SK-N-MC (cell line): ENCODE results near the gene ARHGAP32.

Source experiments
- EZH2 ChIP-seq: fragments of 200-600 bp; sonication (generic); IDR thresholded peaks from one replicate; pipeline ENCODE4 v1.6.1; 2017; ENCODE audit warnings: antibody characterized with exemption
- POLR2AphosphoS5 ChIP-seq: IDR thresholded peaks from 2 replicates; pipeline ENCODE4 v1.6.1; 2012; ENCODE audit warnings: mild to moderate bottlenecking, low read depth, low read length, borderline replicate concordance

DNA sequence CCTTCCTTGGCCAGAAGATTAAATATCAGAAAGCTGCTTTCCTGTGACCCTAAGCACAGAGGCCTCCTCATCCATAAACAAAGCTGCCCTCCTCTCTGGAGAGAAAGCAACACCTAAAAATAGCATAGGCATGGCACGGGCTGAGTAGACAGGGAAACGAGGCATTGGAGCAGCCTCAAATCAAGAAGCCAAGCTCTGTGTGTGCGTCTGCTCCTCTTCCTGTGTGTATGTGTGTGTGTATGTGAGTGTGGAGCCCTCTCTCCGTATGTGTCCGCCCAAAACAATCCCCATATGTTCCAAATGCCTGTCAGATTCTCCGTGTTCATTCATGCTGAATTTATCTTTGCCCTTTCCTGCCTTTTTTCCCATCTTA, 277.0 kb downstream of the ARHGAP32 start:
- TF ChIP-seq EZH2 (no peak), POLR2AphosphoS5 (no peak)
